Nephron progenitor cell (in vitro differentiated cells): ENCODE results near the gene DAZAP1.

Experiments used
- DNase-seq: peaks from one replicate; pipeline ENCODE4 v3.0.0; 2021
- H3K27ac Mint-ChIP-seq: 2 replicates; pipeline ENCODE4 v1.8.0; 2021; ENCODE audit warnings: mild to moderate bottlenecking, moderate library complexity, mixed read lengths
- H3K27me3 Mint-ChIP-seq: 2 replicates; pipeline ENCODE4 v1.8.0; 2021; ENCODE audit warnings: mild to moderate bottlenecking, low read depth, mixed read lengths; ENCODE audit not compliant: poor library complexity
- H3K36me3 Mint-ChIP-seq: 2 replicates; pipeline ENCODE4 v1.8.0; 2021; ENCODE audit warnings: low read depth, mixed read lengths
- H3K4me1 Mint-ChIP-seq: 2 replicates; pipeline ENCODE4 v1.8.0; 2021; ENCODE audit warnings: mixed read lengths
- H3K4me3 Mint-ChIP-seq: 2 replicates; pipeline ENCODE4 v1.8.0; 2021; ENCODE audit warnings: mild to moderate bottlenecking, moderate library complexity, mixed read lengths
- H3K9me3 Mint-ChIP-seq: 2 replicates; pipeline ENCODE4 v1.8.0; 2021; ENCODE audit warnings: mild to moderate bottlenecking, moderate library complexity, mixed read lengths
- CTCF ChIP-seq: fragments of 200-600 bp; sonication (generic); IDR thresholded peaks from 2 replicates; pipeline ENCODE4 v1.5.0; 2021; ENCODE audit warnings: antibody characterized with exemption

Gene DAZAP1

DNA sequence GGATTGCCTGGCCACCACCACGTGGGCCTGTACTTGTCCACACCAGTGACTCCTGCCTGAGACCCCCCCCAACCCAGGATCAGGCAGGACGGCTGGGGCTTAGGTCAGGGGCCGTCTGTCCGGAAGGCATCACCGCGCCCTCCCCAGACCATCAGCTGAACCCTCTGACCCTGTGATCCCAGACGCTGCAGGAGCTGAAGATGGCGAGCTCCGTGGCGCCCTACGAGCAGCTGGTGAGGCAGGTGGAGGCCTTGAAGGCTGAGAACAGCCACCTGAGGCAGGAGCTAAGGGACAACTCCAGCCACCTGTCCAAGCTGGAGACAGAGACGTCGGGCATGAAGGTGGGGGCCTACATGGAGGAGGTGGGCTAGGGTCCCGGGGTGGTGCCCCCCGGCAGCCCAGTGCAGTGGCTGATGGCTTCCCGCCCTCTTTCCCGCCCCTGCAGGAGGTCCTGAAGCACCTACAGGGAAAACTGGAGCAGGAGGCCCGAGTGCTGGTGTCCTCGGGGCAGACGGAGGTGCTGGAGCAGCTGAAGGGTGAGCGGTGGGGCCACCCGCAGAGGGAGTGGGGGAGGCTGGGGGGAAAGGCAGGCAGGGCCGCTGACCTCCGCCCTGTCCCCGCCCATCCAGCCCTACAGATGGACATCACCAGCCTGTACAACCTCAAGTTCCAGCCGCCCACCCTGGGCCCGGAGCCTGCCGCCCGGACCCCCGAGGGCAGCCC is 45.6 kb downstream of the DAZAP1 start:
- no peak overlapping the region for H3K4me3 Mint-ChIP-seq
- peaks cover 10% of the 10 kb centered on the region for H3K4me1 Mint-ChIP-seq
- no peak for DNase-seq
- peaks cover 4% of the 10 kb centered on the region for H3K9me3 Mint-ChIP-seq
- H3K27me3 Mint-ChIP-seq, result peaks cover 93% of the 10 kb centered on the region
- H3K36me3 Mint-ChIP-seq, result no peaks in the 10 kb centered on the region
- no peak for TF ChIP-seq CTCF
- H3K27ac Mint-ChIP-seq, result no peak overlapping the region

GRCh38 chr19:1453525-1454364 is 46.4 kb downstream of the DAZAP1 start:
- no peak overlapping the region for H3K4me3 Mint-ChIP-seq
- TF ChIP-seq CTCF, result no peak

DNA sequence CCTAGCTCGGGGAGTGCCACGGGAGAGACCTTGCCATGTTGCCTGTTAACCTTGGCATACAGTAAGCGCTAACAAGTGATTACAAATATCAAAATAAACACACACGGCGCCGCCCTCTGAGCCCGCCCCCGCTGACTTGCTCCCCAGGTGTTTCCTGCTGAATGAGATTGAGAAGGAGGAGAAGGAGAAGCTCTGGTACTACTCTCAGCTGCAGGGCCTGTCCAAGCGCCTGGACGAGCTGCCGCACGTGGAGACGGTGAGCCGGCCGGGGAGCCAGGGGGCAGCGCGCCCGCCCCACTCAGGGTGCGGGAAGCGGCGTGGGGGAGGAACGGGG is 47.6 kb downstream of the DAZAP1 start:
- H3K4me3 Mint-ChIP-seq, result no peak overlapping the region
- peaks cover 10% of the 10 kb centered on the region for H3K4me1 Mint-ChIP-seq
- DNase-seq, result no peak
- peaks cover 4% of the 10 kb centered on the region for H3K9me3 Mint-ChIP-seq
- peaks cover 4% of the 10 kb centered on the region for H3K36me3 Mint-ChIP-seq
- TF ChIP-seq CTCF, result no peak
- peaks cover 89% of the 10 kb centered on the region for H3K27me3 Mint-ChIP-seq
- no peak overlapping the region for H3K27ac Mint-ChIP-seq

More at GRCh38 chr19:1453525-1454364, 46.4 kb downstream of the DAZAP1 start:
- Mint-ChIP-seq H3K36me3 (no peaks in the 10 kb centered on the region), H3K4me1 (peaks cover 10% of the 10 kb centered on the region), H3K9me3 (peaks cover 4% of the 10 kb centered on the region), H3K27me3 (peaks cover 92% of the 10 kb centered on the region), H3K27ac (no peak overlapping the region)
- DNase-seq, result peak; percentile 55

GRCh38 chr19:1455336-1456120 is 48.1 kb downstream of the DAZAP1 start:
- H3K27me3 Mint-ChIP-seq, result peaks cover 83% of the 10 kb centered on the region

More at GRCh38 chr19:1455336-1456120, 48.1 kb downstream of the DAZAP1 start:
- no peak for TF ChIP-seq CTCF
- Mint-ChIP-seq H3K4me3 (no peak overlapping the region), H3K27ac (no peak overlapping the region), H3K36me3 (peaks cover 4% of the 10 kb centered on the region), H3K9me3 (peaks cover 4% of the 10 kb centered on the region), H3K4me1 (peaks cover 10% of the 10 kb centered on the region)
- DNase-seq, result peak; percentile 72
